ENCODE results near the gene HCN4.

HCN4 gene

DNA sequence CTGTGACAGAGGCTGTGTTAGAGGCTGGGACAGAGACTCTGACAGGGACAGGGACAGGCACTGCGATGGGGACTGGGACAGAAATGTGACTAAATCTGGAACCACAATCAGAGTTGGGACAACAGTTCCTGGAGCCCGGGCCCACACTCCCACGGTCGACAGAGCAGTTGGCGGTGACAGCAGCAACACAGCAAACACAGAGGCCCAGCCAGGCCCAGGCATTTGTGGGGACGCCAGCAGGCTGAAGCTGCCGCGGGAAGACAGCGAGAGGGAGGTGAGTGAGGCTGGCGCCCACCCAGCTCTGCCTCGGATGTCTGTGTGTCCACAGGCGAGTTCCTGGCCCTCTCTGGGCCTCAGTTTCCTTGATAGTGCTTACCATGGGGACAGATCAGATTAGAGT is 9.3 kb upstream of the HCN4 start:
- no peak for DNase-seq (ENCODE audit: low read depth)

DNA sequence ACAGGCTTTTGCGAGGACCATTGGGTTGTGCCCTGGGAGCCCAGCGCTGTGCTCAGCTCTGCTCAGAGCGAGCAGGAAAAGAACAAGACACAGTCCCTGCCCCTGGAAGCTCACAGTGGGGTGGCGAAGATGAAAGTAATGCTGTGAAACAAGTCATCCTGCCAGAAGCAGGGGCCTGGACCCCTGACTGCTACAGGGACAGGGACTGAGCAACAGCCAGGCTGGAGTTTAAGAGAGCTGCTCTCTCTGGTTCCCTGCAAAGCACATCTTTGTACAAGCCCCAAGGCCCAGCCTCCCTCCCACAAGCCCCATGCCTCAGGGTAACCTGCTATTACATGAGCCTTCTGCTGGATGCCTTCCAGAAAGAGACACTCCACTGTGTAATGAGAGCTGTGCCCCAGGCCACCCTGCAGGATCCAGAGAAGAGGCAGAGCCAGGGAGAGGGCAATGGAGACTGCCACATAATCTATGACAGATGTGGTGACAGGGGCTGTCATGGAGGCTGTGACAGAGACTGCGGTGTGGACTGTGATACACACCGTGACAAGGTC is 7.1 kb upstream of the HCN4 start:
- no peak for DNase-seq (ENCODE audit: low read depth)

DNA sequence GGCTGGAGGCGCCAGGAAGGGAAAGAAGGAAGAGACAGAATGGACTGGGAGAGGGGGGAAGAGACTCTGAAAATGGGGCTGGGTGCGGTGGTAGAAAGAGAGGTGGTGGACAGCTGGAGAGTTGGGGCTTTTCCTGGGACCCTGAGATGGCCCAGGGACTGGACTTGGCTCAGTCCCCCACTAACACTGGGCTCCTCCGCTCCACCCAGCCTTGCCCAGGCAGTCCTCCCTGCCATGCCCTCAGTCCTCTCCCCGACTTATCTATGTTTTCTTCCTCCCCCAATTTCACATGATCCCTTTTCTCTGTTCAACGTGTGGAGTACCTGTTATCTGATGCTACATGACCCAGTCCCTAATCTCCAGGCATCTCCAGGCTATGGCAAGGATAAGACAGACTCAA is 6.3 kb upstream of the HCN4 start:
- DNase-seq (ENCODE audit: low read depth): no peak

DNA sequence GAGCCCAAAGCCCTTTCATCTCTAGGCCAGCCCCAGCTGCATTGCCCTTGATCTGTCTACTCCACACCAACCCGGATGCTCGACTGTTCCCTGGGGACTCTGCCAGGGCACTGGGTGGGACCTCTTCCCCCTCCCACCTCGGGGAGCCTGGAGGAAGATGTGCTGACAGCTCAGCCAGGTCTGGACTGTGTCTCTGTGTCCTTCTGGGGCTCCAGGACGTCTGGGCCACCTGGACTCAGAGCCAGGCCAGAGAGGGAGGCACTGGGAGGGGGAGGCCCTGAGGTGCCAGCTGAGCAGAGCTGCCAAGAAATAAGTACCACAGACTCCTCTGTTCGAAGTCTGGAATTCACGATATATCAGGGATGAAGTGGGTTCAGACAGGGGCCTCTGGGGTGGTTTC is 5.8 kb upstream of the HCN4 start:
- no peak for DNase-seq (ENCODE audit: low read depth)

DNA sequence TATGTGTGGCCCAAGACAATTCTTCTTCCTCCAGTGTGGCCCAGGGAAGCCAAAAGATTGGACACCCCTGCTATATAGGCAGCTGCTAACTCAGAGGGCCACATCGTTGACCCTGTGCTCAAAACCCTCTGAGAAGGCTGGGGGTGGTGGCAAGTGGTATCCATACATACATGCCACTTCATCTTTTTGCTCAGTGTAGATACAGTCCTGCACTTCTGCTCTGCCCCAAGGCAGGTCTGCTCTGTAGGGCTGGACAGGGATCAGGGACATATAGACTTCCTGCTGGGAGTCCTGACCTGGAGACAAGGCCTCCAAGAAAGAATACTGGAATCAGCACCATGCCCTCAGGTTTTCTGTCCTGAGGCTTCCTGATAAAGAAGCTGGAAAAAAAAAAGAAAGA is 4.5 kb upstream of the HCN4 start:
- no peak for DNase-seq (ENCODE audit: low read depth)

DNA sequence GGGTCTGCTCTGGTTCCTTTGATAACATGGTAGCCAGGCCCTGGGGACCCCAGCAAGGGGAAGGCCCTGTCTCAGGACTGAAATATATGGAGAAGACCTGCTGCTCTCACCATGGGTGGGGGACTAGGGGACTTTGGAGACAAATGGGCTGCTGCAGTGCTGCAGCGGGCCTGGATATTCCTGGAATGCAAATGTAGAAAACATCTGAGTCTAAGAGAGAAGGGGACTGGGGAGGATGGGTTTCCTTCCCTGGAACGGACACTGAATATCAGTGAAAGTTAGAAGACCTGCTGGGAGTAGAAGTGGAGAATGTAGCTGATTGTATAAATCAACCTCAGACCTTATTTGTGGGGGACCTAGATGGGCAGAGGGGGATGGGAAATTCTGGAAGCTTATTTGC is 3.1 kb upstream of the HCN4 start:
- no peak for DNase-seq (ENCODE audit: low read depth)

DNA sequence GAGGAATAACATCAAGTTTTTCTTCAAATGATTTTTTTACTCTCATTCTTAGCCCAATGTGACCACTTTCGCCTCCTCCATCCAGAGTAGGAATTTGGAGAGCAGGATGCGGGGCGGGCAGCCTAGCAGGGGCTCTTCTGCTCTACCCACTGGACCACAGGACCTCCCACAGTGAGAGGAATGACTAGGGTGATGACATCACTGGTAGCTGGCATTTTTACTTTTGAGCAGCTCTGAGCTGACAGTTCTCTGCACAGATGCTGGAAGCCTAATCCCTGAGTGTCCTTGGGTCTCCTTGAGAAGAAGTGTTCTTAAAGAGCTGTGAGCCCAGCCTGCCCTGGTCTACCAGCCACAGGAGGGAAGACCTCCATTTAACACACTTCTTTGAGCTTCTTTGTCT is 1.4 kb upstream of the HCN4 start:
- DNase-seq (ENCODE audit: low read depth): no peak

DNA sequence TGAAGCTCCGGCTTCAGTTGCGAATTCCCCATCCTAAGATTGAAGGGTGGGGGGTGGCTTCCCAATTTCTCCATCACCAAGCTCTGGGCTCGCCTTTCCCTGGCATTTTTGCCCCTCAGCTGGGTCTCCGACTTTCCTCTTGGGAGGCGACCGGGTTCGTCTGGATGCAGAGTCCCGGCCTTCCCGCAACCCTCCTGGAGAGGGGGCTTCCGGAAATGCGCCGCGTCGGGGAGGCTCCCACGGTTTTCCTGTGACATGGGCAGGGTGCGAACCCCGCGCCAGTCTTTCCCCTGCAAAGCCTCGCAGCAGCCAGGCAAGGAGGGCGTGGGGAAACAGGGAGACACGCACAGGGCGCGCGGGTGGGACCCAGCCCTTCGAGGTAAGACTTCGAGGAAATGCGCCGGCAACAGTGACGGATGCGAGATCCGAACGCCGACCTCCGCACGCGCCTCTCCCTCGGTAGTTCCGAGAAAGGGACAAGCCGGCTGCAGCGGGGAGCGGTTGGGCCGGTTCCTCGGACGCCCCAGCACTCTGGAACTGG is 466 bp upstream of the HCN4 start:
- no peak for DNase-seq (ENCODE audit: low read depth)

DNA sequence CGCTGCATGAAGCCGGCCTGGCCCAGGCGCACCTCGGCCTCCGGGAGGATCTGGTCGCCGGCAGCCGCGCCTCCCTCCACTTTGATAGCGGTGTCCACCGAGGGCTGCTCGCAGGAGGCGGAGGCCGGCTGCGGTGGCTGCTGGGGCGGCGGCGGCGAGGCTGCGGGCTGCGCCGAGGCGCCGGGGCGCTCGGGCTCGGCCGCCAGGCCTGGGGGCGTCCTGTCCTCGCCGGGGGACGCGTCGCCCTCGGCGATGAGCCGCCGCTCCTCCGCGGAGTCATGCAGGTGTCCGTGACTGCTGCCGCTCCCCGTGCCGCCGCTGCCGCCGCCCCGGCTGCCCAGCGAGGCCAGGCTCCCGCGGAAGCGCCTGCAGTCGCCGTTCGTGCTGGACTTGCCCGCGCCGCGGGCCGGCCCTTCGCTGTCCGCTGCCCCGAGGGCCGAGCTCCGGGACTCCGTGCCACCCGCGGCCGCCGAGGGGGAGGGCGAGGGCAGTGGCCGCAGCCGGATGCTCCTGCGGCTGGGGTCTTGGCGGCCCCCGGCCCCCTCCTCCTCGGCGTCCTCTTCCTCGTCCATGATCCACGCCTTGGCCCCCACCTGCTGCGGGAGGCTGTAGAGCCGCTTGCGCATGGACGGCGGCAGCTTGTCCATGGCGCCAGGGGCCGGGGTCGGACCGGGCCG is 996 bp downstream of the HCN4 start:
- DNase-seq (ENCODE audit: low read depth): no peak

DNA sequence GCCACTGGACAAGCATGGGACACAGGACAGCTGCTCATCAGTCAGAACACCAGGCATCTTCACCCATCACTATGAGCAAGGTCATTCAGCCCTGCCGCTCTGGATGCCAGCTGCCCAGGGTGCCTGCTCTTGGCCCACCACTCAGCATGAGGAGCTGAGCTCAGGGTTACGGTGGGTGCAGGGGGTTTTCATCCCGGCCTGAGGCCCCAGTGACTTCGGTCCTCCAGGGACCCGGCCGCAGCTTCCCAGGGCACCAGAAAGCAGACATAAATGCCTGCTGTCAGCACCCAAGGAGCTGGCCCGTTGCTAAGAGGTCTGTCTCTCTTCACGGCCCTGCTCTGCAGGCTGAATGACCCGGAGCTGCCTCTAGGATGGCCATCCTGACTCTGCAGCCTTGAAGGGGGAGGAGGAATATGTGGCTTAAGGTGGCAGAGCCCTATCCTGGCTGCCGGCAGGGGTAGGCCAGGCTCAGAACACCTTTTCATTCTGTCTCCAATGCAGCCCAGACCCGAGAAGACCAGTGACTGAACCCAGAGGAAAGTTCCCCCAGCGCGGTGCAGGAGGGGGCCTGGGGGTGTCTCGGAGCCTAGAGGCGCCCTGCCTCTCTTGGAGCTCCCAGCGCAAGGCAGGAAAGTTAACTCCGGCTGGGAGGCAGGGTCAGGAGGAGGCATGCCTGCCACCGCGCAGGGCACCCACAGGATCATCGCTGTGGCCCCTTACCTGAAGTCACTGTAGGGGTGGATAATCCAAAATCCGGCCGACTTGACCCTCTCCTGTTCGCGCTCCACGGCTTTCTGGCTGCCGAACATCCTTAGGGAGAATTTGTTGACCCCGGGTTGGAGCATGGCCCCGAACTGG is 1.8 kb downstream of the HCN4 start:
- no peak for DNase-seq (ENCODE audit: low read depth)

DNA sequence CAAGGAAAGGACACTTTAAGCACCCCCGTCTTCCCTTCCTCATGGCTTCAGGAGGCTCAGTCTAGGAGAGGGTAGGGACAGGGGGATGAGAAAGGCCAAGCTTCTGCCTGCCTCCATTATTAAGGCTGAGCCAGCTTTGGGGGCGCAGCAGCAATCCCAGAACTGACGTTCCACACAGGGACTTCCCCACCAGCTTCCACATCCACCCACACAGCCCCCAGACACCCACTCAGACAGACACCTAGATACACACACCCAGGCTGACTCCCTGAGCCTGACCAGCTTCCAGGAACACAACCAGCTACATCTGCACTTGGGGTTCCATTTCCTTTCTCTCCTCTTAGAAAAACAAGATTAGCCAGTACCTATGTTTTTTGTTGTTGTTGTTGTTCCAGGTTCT is 4.7 kb downstream of the HCN4 start:
- DNase-seq (ENCODE audit: low read depth): no peak

DNA sequence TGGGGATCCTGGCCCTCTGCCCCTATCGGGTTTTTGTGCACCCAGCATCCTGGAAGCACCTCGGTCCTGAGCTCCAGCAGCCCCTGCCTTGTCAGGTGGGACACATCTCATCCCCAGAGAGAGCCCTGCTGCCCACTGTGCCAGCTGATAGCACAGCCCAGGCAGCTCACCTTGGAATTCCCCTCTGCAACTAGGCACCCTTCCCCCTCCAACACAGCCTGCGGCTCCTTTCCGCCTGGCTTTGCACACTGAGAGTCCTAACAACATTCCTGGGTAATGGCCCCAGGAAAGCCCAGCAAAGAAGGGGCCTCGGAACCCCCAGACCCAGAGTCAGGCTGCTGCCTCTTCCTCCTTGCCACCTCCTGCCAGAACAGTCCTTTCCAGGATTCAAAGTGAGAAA is 5.9 kb downstream of the HCN4 start:
- no peak for DNase-seq (ENCODE audit: low read depth)

DNA sequence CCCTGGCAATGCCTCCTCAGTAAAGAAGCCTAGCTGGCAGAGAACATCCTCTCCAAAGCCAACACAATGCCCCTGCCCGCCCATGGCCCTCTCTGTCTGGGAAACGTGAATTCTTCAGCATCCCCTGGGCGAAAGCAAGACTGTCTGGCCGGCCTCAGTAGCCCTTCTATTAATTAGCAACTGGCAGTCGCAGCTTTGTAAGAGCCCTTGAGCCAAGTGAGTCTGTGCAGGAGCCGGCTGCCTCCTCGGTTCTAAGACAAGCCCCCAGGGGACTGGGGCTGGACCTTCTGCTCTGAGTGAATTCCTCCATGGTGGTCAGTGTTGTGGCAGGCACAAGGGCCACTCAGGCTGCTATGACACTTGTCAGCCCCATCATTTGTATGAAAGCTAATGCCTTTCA is 7.4 kb downstream of the HCN4 start:
- no peak for DNase-seq (ENCODE audit: low read depth)

DNA sequence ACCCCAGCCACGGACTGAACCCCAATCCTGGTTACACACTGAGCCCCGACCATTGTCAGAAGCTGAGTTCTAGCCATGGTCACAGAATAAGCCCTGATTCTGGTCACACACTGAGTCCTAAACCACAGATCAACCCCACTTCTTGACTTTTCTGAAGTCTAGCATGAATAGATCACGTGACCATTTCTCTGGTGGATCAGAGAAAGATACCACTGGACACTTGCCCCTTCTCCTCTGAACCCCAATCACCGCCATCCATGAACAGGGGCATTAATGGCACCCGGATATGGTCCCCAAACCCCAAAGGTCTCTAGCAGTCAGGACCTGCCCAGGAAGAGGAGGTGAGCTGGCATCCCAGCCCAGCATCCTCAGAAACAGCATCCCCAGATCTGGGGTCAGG is 9.1 kb downstream of the HCN4 start:
- DNase-seq (ENCODE audit: low read depth): no peak

DNA sequence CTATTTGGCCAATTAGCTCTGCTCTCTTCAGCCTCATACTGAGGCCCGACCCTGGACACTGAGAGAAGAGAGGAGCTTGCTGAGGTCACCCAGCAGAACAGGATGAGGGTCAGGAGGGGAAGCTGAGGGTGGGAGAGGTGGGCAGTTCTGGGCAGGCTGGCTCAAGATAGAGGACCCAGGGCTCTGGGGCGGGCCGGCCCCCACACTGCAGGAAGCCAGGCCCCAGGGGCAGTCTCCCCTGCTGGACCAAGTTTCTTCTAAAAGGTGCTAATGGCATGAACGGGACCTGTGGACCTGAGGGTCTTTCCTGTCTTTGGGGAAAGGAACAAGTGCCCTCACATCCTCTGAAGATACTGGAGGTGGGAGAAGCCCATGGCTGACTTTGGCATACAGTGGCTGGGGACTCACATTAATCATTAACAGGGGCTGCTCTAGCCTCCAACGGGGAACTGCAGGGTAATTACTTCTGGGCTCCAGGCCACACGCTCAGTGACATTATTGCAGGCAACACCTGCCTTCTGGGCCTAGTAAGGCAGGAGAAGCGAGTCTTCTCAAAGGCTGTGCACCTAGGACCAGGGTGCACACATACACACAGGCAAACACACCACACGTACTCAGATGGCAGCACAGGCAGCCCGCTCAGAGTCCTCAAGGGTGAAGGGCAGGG is 10.6 kb downstream of the HCN4 start:
- DNase-seq (ENCODE audit: low read depth): no peak

DNA sequence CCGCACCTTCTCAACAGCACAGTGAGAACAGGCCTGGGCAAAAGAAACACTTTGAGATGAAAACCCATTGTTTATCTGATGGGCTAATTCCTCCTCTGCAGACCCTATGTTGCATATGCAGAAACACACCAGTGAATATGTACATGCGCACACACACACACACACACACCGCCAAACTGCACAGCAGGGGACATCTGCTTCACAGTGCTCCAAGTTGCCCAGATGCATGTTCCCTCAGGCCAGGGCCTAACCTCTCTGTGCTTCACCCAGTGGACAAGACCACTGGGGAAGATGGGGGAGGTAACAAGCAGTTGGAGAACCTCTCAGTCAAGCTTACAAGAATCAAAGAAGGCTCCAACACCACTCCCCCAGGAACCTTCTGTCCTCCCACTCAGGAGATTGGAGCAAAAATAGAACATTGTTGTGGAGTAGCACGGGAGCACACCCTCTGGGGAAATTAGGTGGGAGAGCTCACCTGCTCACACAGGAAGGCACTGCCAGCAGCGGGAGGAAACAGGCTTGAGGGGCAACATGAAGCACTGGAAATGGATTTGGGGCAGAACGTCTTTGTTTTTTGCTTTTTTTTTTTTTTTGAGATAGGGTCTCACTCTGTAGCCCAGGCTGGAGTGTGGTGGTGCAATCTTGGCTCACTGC is 13.0 kb downstream of the HCN4 start:
- no peak for DNase-seq (ENCODE audit: low read depth)

DNA sequence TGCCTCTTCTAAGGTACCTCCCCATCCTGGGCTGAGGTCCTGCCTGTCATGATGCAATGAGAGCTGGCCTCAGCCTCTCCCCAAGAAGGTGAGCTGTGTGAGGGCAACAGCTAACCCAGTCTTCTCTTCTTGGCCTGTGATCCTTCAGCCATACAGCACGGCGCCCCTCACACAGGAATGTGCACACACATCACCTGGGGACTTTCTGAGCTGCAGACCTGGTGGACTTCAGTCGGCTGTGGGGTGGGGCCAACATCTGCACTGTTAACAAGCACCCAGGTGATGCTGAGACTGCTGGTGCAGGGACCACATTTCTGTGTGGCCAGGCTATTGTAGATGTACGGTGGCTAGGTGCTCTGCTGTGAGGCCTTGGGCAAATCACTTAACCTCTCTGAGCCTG is 14.5 kb downstream of the HCN4 start:
- no peak for DNase-seq (ENCODE audit: low read depth)

DNA sequence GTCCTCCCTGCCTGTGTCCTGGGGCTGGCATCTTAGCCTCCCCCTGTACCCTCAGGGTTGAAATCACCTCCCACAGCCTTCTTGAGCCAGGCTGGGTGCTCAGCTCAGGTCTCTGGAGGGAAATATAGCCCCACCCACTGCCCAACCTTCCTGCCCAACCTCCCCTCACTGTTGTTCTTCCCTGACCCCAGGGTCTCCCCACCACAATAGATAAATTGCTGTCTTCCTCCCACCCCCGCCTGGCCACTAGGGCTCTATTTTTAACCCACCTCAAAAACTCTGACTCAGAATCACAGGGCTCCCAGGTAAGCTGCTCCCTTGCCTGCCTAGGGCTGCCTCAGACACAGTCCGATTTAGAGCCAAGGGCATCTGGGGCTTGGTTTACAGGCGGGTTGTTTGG is 15.0 kb downstream of the HCN4 start:
- no peak for DNase-seq (ENCODE audit: low read depth)

DNA sequence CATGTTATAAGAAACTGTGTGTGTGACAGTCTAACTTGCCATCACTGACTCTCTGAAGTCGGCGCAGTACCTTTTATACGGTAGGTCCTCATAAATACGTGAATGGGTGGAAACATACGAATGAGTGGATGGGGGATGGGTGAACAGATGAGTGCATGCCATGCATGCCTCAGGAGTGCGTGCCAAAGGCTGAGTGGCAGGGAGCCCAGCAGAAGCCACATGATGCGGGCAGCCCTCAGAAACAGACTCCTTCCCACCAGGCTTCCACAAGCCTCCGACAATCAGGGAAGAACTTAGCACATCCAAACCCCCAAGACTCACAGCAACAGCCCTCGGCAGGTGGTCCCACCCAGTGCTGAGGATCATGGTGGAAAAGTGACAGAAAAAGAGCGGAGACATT is 16.7 kb downstream of the HCN4 start:
- no peak for DNase-seq (ENCODE audit: low read depth)

DNA sequence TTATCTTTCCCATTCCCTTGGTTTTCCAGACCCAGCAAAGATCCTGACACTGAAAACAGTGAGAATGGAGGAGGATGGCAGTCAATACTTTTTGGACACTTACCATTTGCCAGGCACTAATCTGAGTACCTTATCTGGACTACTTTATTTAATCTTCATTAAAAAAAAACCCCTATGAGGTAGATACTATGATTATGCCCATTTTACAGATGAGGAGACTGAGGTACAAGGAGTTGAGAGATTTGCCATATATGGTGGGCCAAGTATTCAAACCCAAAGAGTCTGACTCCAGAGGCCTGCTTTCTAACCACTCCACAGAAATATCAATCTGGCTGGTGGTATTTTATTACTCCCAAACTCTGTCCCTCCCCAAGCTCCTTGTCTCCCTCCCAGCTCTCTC is 19.6 kb downstream of the HCN4 start:
- no peak for DNase-seq (ENCODE audit: low read depth)

DNA sequence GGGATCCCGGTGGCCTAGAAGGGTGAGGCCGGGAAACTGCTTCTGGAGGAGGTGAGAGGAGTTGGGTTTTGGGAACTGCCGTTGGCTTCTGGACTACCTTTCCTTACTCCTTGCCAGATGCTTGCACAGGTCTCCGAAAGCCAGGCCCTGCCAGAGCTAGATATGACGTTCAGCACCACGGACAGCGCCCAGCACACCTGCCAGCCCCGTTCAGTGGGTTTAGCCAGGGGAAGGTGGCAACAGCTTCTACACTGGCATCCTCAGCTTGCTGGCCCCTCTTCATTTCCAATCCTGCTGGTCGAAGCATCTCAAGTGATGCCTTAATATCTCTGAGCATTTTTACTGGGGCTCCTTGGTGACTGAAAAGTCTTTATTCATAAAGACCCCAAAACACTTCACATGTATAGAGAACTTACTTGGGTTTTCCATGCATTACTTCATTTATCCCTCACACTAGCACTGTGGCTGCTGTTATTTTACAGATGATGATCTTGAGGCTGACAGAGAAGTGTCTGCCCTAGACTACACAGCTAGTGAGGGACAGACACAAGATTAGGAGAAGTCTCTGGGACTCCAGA is 21.9 kb downstream of the HCN4 start:
- DNase-seq (ENCODE audit: low read depth): peak; percentile 27

DNA sequence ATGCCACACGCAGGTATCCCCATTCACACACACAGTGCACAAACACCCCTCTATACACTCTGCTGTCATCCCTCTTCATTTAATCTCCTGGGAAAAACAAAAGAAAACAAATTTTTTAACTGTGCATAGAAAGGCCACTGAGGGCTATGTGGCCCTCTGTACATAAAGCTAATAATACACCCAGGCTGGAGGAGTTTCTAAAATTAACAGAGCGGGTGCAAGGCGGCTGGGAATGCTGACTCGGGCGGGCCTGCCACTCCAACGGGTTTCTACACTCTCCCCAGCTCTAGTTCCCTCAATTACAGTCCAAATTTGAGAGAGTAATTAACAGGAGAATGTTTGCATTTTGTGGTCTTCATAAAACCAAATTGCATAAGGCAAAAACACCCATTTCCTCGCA is 23.1 kb downstream of the HCN4 start:
- DNase-seq (ENCODE audit: low read depth): no peak

Data from stimulated activated CD8-positive, alpha-beta memory T cell treated with anti-CD3 and anti-CD28 coated beads, Interleukin-12 subunit alpha, Interleukin-12 subunit beta, amount 100 ng/mL, for 1 hour (primary cell).